Measurements from ENCODE around the gene KCNA10. TPM values are rescaled to one million over a fixed set of nuclear protein-coding genes. Genes with fewer than 3 reads are reported as not detected.
"Not testable (repeated sequence)": the region's sequence is repeated elsewhere in the genome, so short reads cannot be mapped to it uniquely, and the experiment has no call there.

Gene KCNA10
- total and polyA plus RNA-seq, 10 of the 15 experiments (the other 5 are each of a cell fraction or from before 2014, with no cell fraction given), result not detected

DNA sequence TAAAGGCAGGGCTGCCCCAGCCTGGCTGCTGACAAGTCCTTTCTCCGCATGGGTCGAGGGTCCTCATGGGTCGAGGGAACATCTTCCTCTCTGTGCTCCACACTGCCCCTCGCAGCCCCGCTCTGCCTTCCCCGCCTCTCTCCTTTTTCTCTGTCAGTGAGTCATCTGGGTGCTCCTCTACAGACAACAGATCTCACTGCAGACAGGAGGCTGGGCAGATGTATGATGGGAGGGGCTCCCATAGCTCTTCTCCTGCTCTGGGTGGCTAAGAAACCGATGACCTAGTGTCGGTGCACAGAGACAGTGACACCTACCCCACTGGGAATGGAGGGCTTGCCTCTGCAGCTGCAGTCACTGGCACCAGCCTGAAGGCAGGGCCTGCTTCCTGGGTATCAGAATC is 5.5 kb downstream of the KCNA10 start (continued):
- no peak for TF ChIP-seq ZBTB4 (CRISPR knock-in tag; IDR thresholded peaks at IDR 0.05)

- POLR2A ChIA-PET, result interaction anchor here (0.7 kb wide), 2 partner anchors 102 to 301 kb away, joined by 4 to 5 read pairs; partner anchors contain the start of gene KCNC4
- Histone ChIP-seq H3K4me1 (ENCODE audit: control insufficient read depth, insufficient read depth, low read length) (peaks cover 5% of the 10 kb centered on the region; the same call in 1 of the 2 replicates), H3K4me3 (no peak overlapping the region), H3K27me3 (replicated peaks in 1 of 2; ENCODE audit: control insufficient read depth in 2 of 2, insufficient read depth in 2 of 2, low read length in 1 of 2) (no peaks in the 10 kb centered on the region), H4K20me1 (ENCODE audit: control insufficient read depth, insufficient read depth) (no peaks in the 10 kb centered on the region), H2AFZ (ENCODE audit: control insufficient read depth, low read depth, low read length) (no peak overlapping the region), H3K4me2 (ENCODE audit: control insufficient read depth, insufficient read depth) (no peak overlapping the region), H3K79me2 (ENCODE audit: control insufficient read depth, insufficient read depth, low read length) (no peaks in the 10 kb centered on the region), H3K27ac (ENCODE audit: control insufficient read depth, insufficient read depth) (no peak overlapping the region), H3K9me3 (replicated peaks; ENCODE audit: control insufficient read depth, insufficient read depth, low read length) (no peaks in the 10 kb centered on the region), H3K36me3 (ENCODE audit: control insufficient read depth in 2 of 2, insufficient read depth in 2 of 2, low read length in 1 of 2) (no peaks in the 10 kb centered on the region), H3K9ac (ENCODE audit: control insufficient read depth, insufficient read depth, low read length) (no peak overlapping the region)
- in situ Hi-C loops (cut with MboI) (no loop called here), intact Hi-C loops (cut with micrococcal nuclease; ENCODE audit: unreplicated experiment) (no loop called here)
- SMC1A ChIA-PET (ENCODE audit: uncharacterized antibody, unreplicated experiment), result interaction anchor here (1.2 to 1.4 kb wide), 2 partner anchors 34 to 108 kb away, joined by 3 to 4 read pairs; no protein-coding TSS in a partner anchor
- TF ChIP-seq CHD4 (IDR thresholded peaks at IDR 0.05), result no peak
- no peak for TF ChIP-seq IRF4 (IDR thresholded peaks at IDR 0.05; ENCODE audit: low read depth, low read length)
- ATAC-seq (no peak), DNase-seq (ENCODE audit: low read depth, low spot score) (no peak), FAIRE-seq (no peak)
- CTCF ChIA-PET, result interaction anchor here (0.6 to 1.2 kb wide), 2 partner anchors 9 to 136 kb away, joined by 3 read pairs; no protein-coding TSS in a partner anchor
- no TSS peak for BruUV-seq (replicated peaks)
- RAD21 ChIA-PET (ENCODE audit: unreplicated experiment), result no interaction called here
- WGBS (ENCODE audit: insufficient coverage, insufficient replicate concordance, low lambda C conversion rate, missing lambda C conversion rate), result 47% methylated on average over 6 of the region's 6 CpGs
Observed at GRCh38 chr1:110511436-110511835, 7.5 kb downstream of the KCNA10 start.

DNA sequence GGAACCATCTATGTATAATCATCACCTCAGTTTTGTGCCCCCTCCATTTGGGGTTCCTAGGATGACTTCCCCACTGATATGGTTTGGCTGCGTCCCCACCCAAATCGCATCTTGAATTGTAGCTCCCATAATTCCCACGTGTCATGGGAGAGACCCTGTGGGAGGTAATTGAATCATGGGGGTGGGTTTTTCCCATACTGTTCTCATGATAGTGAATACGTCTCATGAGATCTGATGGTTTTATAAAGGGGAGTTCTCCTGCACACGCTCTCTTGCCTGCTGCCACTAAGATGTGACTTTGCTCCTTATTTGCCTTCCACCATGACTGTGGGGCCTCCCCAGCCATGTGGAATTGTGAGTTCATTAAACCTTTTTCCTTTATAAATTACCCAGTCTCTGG is 8.1 kb downstream of the KCNA10 start:
- SMC1A ChIA-PET (ENCODE audit: uncharacterized antibody, unreplicated experiment), result interaction anchor here (1.4 kb wide), 1 partner anchor 34 kb away, joined by 3 read pairs; no protein-coding TSS in a partner anchor
- not testable (repeated sequence) for H3K27me3 ChIP-seq (replicated peaks in 1 of 2; ENCODE audit: control insufficient read depth in 2 of 2, insufficient read depth in 2 of 2, low read length in 1 of 2)

More for the DNA sequence above, 8.1 kb downstream of the KCNA10 start:
- BruUV-seq (replicated peaks); H3K4me3 ChIP-seq; H3K9ac ChIP-seq (ENCODE audit: control insufficient read depth, insufficient read depth, low read length); H3K79me2 ChIP-seq (ENCODE audit: control insufficient read depth, insufficient read depth, low read length); RAD21 ChIA-PET (ENCODE audit: unreplicated experiment); H4K20me1 ChIP-seq (ENCODE audit: control insufficient read depth, insufficient read depth); H3K27ac ChIP-seq (ENCODE audit: control insufficient read depth, insufficient read depth); H3K4me2 ChIP-seq (ENCODE audit: control insufficient read depth, insufficient read depth); H3K4me1 ChIP-seq (ENCODE audit: control insufficient read depth, insufficient read depth, low read length); ATAC-seq; H2AFZ ChIP-seq (ENCODE audit: control insufficient read depth, low read depth, low read length); H3K36me3 ChIP-seq (ENCODE audit: control insufficient read depth in 2 of 2, insufficient read depth in 2 of 2, low read length in 1 of 2); H3K9me3 ChIP-seq (replicated peaks; ENCODE audit: control insufficient read depth, insufficient read depth, low read length); FAIRE-seq; in situ Hi-C loops (cut with MboI); intact Hi-C loops (cut with micrococcal nuclease; ENCODE audit: unreplicated experiment); DNase-seq (ENCODE audit: low read depth, low spot score): not testable (repeated sequence)
- POLR2A ChIA-PET, result interaction anchor here (0.7 kb wide), 2 partner anchors 103 to 301 kb away, joined by 4 to 5 read pairs; partner anchors contain the start of gene KCNC4
- CTCF ChIA-PET, result interaction anchor here (0.6 to 1.2 kb wide), 2 partner anchors 9 to 135 kb away, joined by 3 read pairs; no protein-coding TSS in a partner anchor
- whole genome bisulfite sequencing (ENCODE audit: insufficient coverage, insufficient replicate concordance, low lambda C conversion rate, missing lambda C conversion rate), result 37% methylated on average over 5 of the region's 5 CpGs
